GM21723 (cell line): ENCODE measurements around the gene FAM13C.

ENCODE experiments used
- ATAC-seq: cut with Tn5 transposase; IDR thresholded peaks from one replicate; pipeline ENCODE4 v1.9.1; 2021; ENCODE audit warnings: mild to moderate bottlenecking, moderate library complexity; ENCODE audit not compliant: unreplicated experiment

The FAM13C gene

GRCh38 chr10:59362959-59363381, 621 bp upstream of the FAM13C start:
- no peak for ATAC-seq

GRCh38 chr10:59361663-59362143, 646 bp downstream of the FAM13C start:
- no peak for ATAC-seq

- no peak for ATAC-seq
Measured at GRCh38 chr10:59360605-59361405, 1.5 kb downstream of the FAM13C start.

- no peak for ATAC-seq
Measured at GRCh38 chr10:59358576-59358975, 3.8 kb downstream of the FAM13C start.

GRCh38 chr10:59354434-59354833, 7.9 kb downstream of the FAM13C start:
- no peak for ATAC-seq

GRCh38 chr10:59350558-59350957, 11.8 kb downstream of the FAM13C start:
- ATAC-seq = no peak

- no peak for ATAC-seq
Measured at GRCh38 chr10:59346321-59346720, 16.0 kb downstream of the FAM13C start.

- ATAC-seq = no peak
Measured at GRCh38 chr10:59342723-59343122, 19.6 kb downstream of the FAM13C start.

GRCh38 chr10:59342000-59342399, 20.3 kb downstream of the FAM13C start:
- ATAC-seq = no peak

GRCh38 chr10:59340285-59340684, 22.1 kb downstream of the FAM13C start:
- ATAC-seq = no peak

GRCh38 chr10:59339351-59339750, 23.0 kb downstream of the FAM13C start:
- ATAC-seq = no peak

- ATAC-seq = no peak
Measured at GRCh38 chr10:59337201-59337652, 25.1 kb downstream of the FAM13C start.

GRCh38 chr10:59336632-59337031, 25.7 kb downstream of the FAM13C start:
- ATAC-seq = no peak

- ATAC-seq = no peak
Measured at GRCh38 chr10:59335497-59335896, 26.9 kb downstream of the FAM13C start.

GRCh38 chr10:59333701-59334100, 28.6 kb downstream of the FAM13C start:
- ATAC-seq = no peak

- ATAC-seq = no peak
Measured at GRCh38 chr10:59332581-59332980, 29.8 kb downstream of the FAM13C start.

- no peak for ATAC-seq
Measured at GRCh38 chr10:59331661-59332060, 30.7 kb downstream of the FAM13C start.

GRCh38 chr10:59325116-59325515, 37.2 kb downstream of the FAM13C start:
- no peak for ATAC-seq

GRCh38 chr10:59324597-59324996, 37.8 kb downstream of the FAM13C start:
- ATAC-seq = no peak

- ATAC-seq = no peak
Measured at GRCh38 chr10:59323831-59324401, 38.4 kb downstream of the FAM13C start.

- ATAC-seq = no peak
Measured at GRCh38 chr10:59323036-59323459, 39.3 kb downstream of the FAM13C start.

GRCh38 chr10:59322131-59322530, 40.2 kb downstream of the FAM13C start:
- ATAC-seq = no peak
